ACHN (cell line): Measurements from ENCODE around the gene PSMC1.

Source experiments
- DNase-seq: peaks from one replicate; pipeline ENCODE4 v3.0.0-alpha.2; 2015
- in situ Hi-C: cut with HindIII; loops from 2 replicates; pipeline ENCODE4 v1.10.0; 2017; ENCODE audit warnings: low sequenced_read_pairs, low pct_ligation_motif_present, low pct_unique_long_range_greater_than_20kb

The PSMC1 gene

DNA sequence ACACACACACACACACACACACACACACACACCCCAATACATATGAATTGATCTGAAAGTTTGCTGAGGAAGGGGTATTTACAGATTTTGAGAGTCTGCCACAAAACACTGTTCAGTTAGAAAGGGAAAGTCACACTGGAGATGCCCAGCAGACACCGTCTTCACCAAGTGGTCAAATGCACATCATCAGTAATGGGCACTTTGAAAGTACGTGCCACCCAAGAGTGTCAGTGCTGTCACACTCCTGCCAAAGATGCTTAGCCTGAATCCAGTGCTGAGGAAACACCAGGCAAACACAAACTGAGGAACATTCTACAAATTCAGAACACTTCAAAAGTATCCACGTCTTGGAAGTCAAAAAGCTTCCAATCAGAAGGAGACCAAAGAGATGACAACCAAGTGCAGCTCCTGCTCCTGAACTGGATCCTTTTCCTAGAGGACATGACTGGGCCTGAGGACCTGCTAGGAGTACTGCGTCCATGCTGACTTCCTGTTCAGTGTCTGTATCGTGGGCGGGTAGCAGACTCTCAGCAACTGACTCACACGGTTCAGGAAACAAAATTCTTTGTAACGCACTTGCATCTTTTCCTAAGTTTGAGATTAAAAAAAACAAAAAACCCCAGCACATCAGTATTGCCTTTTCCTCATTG is 18.6 kb downstream of the PSMC1 start:
- in situ Hi-C loops = no loop called here
- no peak for DNase-seq

DNA sequence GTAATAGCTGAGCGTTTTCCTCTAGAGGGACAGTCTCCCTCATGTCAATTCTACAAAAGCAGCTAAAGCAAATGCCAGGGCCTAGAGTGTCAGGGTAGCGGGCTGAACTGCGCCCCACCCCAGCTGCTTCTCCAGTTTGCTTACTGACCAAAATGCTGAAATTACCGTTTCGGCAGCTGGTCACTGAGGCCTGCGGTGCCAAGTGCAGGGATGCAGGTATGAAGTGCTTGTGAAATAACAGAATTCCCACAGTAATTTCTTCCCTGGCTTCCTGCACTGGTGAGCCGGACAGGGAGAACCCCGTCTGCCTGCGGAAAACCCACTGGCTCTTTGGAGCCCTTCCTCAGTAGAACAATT is 19.1 kb downstream of the PSMC1 start:
- in situ Hi-C loops = no loop called here
- DNase-seq = no peak

DNA sequence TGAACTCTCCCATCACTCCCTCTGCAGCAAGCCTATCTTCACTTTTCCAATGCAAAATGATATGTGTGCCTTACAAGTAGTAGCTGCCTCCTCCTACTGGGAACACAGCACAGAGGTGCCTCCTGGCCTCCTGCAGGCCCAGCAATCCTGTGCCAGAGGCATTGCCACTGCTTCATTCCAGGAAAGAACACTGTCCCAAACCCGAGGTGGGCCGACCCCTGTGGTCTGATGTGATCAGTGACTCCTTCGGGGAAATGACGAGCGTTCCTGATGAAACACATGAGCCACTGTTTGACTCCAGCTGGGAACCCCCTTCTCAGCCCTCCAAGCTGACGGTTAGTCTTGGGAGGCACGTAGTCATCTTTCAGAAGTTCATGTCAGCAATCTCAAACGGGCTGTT is 19.5 kb downstream of the PSMC1 start:
- in situ Hi-C loops = no loop called here
- no peak for DNase-seq

DNA sequence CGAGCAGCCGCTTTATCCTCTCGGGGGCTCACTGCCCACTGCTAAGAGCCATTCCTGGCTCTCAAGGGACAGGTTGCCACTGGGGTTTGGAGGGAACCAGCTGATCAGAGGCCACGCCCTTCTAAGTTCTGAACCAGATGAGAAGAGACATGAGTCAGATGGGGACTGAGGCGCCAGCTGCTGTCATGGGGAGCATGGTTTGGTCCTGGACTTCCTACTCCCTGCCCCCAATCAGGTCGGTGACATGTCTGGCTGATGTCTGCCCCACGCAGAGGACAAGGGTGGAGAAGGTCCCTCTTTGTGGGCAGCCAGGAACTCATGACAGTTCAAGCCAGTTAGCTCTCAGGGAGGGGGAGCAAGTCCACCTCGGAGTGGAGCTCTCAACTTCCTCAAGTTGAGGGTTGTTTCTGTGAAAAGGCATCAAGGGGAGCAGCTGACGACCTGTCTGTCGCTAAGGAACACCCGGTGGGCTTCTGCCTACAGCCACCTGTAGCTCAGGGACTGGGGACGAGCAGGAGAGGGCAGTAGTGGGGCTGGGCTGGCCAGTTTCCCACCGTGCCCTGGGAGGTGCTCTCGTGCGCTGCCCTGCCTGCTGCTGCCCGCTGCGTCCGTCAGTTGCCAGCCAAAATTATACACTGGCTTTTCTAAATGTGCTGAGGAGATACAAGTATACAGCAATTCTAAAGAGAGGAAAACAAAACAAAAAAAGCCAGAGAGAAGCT is 20.5 kb downstream of the PSMC1 start:
- no peak for DNase-seq

DNA sequence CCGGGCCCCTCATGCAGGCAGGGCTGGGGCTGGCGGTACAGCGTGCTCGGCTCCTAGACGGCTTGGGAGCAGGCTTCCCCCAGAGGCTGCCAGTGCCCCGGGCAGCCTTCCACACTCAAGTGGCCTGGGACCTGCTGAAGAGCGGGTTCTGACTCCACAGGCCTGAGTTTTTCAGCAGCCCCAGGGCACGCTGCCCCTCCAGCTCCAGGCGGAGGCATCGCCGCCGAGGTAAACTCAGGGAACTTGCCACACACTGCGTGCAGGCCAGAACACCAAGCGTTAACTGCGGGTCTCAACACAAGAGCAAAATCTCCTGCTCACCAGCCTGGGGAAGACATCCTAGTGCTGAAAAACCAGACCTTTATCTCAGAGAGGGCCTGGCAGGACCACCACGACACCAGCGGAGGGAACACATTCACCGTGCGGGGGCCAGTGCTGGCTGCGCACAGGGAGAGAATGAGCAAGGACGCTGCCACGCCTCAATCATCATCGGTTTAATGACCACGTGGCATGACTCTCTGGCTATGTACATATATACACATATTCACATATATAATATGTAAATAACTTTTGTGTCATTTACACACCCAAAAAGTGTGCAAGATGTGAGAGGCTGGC is 21.3 kb downstream of the PSMC1 start:
- DNase-seq = no peak
- in situ Hi-C loops = no loop called here

More for the DNA sequence above, 20.5 kb downstream of the PSMC1 start:
- in situ Hi-C loops = no loop called here

DNA sequence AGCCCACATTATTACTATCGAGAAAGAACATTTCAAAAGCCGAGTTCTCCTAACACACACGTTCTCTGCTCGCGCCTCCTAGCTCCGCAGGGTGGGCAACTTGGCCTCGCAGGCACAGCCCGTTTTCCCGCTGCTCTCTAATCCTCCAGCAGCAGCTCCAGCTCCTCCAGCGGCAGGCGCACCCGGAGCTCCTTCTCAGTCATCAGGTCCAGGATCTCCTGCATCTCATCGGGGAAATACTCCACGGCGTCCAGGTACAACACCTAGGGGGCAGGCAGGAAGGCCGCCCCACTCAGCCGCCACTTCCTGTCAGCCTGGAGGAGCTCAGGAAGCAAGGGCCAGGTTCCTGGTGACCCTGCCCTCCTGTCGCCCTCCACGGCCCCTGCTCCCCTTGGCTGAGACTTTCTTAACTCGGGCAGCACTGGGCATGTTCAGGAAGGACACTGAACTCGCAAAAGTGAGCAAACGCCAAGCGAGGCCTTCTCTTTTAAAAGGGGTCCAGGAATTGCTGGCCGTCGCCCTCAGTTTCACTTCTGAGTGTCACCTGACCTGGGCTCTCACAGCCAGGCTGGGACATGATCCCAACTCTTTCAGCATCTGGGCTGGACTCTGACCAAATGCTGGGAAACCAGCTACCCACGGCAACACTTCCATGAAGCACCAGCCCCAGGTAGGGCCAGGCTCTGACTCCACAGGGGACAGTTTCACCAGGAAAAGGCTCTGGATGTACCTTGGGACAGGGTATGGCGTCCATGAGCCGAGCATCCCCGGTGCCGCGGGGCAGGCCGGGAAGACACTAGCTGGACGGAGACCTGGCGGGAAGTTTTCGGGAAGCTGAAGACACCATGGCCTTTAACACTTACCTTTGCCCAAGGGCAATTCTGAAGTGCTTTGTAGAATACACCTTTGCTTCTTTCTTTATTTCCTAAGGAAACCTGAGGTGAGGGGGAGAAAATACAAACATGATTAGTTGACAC is 22.1 kb downstream of the PSMC1 start:
- in situ Hi-C loops = no loop called here
- DNase-seq = no peak

DNA sequence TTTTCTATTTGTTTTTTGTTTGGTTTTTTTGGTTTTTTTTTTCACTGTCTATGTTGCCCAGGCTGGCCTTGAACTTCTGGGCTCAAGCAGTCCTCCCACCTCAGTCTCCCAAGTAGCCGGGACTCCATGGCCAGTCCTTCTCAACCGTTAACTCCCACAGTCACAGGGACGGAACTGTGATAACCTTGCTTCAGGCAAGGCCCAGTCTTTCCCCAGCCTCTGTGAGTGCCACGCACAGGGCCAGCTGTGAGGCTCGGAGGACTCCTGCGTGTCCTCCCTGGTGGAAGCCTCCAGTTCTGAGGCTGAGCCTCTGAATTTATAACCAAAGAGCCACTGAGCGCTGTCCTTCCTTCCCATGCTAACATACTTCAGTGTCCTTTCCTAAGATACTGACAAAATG is 23.7 kb downstream of the PSMC1 start:
- in situ Hi-C loops = no loop called here
- DNase-seq = no peak

DNA sequence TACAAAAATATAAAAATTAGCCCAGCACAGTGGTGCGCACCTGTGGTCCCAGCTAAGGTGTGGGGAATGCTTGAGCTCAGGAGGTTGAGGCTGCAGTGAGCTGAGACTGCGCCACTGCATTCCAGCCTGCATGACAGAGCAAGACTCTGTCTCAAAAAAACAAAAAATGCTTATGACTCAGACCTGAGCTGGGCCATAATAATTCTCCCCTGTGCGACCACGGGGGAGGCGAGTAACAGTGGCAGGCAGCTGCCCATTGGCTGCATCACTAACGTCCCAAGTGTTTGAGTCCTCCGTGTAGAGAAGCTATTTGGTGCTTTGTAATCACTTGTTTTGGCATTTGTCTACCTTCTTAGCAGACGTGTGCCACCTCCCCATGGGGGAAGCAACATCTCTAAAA is 24.9 kb downstream of the PSMC1 start:
- DNase-seq = peak; percentile 72
- in situ Hi-C loops = no loop called here

DNA sequence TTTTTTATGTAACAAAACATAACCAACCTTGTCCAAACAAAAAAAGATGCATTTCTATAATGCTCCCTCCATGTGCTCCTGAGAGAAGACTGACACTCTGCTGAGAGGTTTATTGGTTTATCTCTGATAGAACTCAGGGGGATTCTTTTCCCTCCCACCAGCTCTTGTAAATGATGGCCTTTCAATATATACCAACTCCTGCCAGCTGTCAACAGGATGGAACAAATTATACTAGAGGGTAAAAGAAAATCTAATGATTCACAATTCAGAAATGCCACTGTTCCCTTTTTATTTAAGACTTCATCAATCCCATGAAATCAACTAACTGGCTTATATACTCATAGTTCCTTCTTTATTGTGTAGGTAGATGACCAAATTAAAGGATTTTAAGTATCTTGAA is 25.4 kb downstream of the PSMC1 start:
- DNase-seq = no peak
- in situ Hi-C loops = no loop called here

DNA sequence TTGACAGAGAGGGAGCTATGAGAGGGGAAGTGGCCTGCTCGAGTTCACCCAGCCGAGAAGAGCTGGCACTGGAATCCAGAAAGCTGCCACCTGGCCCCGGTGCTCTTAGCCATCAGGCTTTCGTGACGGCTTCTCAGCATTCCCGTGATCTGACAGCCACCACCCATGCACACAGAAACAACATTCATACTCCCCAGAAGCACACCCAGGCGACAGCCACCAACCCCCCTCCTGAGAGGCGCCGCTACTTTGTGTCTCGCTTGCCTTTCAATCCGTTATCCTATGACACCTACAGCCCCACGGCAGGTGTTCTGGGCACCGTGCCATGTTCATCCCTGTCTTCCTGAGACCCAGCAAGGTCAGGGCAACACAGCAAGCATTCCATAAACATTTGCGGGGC is 31.4 kb downstream of the PSMC1 start:
- in situ Hi-C loops = no loop called here

DNA sequence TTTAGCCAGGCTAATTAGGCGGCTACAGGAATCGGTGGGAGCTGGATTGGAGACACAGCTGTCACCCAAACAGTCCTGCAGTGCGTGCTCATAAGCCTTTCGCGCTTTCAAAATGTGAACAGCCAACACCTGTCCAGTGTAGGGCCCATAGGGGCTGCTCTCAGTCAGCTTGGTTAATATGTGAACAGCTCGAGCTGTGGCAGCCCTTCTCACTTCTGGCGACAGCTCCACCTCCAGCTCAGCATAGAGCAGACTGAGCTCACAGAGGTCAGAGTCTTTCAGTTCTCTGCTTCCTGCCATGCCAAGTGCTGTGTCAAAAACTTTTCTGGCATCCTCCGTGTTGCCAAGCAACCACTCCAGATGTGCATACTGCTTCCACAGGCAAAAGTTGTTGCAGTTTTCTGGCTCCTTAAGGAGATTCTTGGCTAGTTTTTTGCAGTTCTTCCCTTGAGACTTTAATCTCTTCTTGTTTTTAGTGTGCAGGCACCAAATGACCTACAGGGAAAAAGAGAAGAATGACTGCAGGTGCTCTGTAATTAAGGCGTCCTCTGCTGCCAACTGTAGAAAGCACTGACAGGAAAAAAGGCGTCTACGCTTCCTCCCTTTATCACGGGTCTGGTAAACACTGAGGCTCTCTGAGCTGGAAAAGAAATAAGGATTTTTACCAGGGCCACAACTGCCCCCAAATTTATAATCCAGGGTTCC is 32.5 kb downstream of the PSMC1 start:
- in situ Hi-C loops = no loop called here
- DNase-seq = no peak

More for the DNA sequence above, 31.4 kb downstream of the PSMC1 start:
- no peak for DNase-seq

DNA sequence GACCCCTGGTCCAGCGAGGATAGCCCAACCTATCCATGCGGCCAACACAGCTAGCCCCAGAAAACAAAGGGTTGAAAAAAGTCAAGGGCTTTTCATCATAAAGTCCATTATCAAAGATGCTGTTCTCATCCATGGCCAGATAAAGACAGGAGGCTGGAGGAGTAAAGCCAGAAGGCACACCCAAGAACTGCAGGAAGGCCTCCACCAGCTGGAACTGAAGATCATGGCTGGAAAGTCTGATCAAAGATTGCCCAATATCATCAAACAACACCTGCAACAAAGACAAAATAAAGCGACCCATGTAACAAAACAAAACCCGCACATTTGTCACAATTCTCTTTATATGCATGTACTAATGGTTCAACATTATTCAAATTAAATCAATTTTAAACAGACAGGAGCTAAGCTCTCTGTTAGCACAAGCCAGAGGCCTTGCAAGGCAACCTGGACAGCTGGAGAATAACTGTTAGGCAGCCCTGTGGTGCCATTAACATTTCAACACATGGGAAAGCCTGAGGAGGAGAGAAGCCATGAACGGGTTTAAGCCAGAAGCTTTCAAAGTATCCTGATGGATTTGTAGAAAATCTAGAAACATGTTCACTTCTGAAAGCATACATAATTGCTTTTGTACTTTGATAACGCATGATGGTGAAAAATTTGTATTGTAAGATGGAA is 34.1 kb downstream of the PSMC1 start:
- in situ Hi-C loops = no loop called here
- DNase-seq = no peak

DNA sequence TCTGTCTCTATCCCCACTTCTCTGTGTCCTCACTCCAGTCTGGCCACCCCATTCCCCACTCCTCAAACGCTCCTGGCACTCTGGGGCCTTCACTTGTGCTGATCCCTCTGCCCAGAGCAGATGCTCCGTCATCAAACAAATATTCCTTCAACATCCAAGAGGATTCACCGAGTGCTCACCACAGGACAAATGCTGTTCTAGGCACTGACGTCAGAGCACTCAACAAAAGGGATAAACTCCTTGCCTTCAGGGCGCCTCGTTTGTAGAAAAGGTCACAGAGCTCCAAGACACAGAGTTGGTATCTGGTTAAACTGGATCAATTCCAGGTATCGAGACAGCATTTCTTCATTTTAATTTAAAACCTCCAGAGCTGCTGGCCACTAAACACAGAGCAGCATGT is 35.3 kb downstream of the PSMC1 start:
- in situ Hi-C loops = no loop called here
- DNase-seq = no peak

DNA sequence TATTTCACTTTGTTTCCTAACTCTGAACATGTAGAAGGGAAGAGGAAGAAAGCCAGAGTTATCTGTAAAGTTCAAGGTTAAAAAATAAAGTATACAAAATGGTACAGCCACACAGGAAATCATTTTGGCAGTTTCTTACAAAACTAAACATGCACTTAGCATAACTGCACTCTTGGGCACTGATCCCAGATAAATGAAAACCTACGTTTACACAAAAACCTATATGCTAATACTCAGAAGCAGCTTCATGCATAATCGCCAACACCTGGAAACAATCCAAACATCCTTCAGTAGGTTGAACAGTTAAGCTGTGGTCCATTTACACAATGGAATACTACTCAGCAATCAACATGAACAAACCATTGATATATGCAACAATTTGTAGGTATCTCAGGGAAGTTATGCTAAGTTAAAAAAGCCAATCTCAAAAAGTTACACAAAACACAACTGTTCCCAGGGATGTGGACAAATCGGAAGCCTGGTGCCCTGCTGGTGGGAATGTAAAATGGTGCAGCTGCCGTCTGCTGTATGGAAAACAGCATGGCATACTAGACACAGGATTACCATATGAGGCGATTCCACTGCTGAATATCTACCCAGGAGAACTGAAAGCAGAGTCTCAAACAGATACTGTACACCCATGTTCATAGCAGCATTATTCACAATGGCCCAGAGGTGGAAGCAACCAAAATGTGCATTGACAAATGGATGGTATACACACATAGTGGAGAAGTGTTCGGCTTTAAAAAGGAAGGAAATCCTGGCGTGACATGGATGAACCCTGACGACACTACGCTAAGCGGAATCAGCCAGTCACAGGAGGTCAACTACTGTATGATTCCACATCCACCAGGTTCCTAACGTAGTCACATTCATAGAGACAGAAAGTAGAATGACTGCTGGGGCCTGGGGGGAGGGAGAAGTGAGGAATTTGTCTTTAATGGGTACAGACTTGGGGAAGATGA is 37.7 kb downstream of the PSMC1 start:
- no peak for DNase-seq
- in situ Hi-C loops = no loop called here

DNA sequence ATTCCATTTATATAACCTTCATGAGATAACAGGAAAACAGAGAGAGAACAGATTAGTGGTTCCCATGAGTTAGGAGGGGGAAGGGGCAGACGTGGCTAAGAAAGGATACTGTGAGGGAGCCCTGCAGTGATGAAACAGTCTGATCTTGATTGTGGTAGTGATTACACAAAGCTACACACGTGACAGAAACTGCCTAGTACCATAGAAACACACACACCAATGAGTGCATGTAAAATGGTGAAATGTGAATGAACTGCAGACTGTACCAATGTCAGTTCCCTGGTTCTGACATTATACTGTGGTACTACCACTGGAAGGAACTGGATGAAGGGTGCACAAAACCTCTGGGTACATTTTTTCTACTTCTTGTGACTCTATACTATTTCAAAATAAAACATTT is 38.5 kb downstream of the PSMC1 start:
- in situ Hi-C loops = no loop called here
- DNase-seq = no peak

DNA sequence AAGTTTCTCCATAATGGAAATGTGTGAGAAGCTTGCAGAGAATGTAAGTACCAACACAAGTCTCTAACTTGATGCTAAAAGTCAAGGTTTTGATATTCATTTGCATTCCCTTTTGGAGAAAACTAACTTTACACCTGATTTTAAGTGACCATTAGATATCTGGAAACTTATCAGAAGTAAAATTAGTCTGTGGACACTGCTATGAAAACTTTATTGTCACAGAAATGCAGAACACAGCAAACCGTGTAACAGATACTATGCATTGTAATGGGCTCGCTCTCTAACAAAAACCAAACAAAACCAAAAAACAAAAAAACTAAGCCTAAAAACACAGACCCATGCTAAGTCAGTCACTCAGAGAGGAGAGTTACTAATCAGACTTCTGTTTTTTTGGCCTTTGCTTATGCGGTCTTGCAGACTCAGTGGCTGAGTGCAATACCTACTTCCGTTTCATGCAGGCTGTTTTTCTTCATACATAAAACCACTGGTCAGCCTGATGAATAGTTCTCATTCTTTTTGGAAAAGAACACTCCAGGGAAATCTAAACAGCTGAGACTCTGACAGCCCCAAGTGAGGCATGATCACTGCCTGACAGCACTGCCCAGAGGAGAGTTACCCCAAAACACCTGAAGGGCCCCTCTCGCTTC is 39.6 kb downstream of the PSMC1 start:
- in situ Hi-C loops = no loop called here
- DNase-seq = no peak
